ENCODE results near the gene CPNE6. TPM values are rescaled to one million over a fixed set of nuclear protein-coding genes. Genes with fewer than 3 reads are reported as not detected.
A peak's percentile ranks its signal among the peaks of the same experiment; 100 is the strongest.

Gene CPNE6
- total RNA-seq, 2 experiments from 2014 or later: not detected

DNA sequence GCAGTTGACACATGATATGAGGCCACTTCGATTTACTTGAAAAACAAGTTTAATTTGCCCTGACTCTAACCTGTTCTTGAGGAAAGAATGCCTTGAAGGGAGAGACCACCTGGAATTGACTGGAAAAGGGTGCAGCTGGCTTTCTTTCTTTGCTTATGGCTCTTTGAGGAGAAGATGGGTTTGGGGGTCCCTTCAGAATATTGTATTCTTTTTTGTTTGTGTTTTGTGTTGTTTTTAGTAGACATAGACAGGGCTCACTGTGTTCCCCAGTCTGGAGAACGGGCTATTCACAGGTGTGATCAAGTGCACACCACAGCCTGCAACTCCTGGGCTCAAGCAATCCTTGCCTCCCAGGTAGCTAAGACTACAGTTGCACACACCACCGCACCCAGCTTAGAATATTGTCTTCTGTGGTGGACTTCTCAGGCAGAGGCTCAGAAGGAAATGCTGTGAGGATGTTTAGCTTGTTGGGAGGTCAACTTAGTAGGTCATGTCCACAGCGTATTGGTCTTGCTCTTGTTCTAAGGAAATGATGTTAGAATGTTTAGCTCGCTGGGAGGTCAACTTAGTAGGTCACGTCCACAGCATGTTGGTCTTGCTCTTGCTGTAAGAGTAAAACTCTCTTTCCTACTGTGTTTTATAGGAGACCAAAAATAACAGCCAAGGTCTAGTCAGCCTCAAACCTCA, 44.9 kb downstream of the CPNE6 start:
- Mint-ChIP-seq H3K9me3 (no peaks in the 10 kb centered on the region), H3K36me3 (ENCODE audit: low read depth) (peaks cover 52% of the 10 kb centered on the region), H3K27me3 (no peaks in the 10 kb centered on the region), H3K27ac (peak overlapping the region; percentile 100), H3K4me3 (peak overlapping the region; percentile 98), H3K4me1 (peaks cover 33% of the 10 kb centered on the region)
- ChIA-PET POLR2A (interaction anchor here (1.2 to 12.4 kb wide), 8 partner anchors 10 to 314 kb away, joined by 6 to 448 read pairs (median 30); partner anchors contain the start of genes CBLN3, CHMP4A, EMC9 and FITM1), CTCF (interaction anchor here (0.6 to 4.5 kb wide), 8 partner anchors 22 to 1351 kb away, joined by 3 to 39 read pairs (median 11); partner anchors contain the start of genes CIDEB, IRF9 and PCK2)
- DNase-seq: no peak

DNA sequence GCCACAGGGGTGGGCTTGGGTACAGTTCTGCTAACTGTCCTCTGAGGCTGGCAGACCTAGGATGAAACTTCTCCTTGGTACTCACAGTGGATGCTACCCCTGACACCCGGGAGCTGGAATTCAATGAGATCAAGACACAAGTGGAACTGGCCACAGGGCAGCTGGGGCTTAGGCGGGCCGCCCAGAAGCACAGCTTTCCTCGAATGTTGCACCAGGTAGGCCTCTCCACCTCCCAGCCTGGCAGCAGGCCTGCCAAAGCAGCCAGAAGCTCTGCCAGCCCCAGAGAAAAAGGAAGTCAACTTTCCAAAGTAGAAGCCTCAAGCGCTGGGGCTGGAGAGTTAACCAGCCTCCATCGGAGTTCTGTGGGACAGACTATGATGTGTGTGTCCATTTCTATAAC, 45.8 kb downstream of the CPNE6 start:
- H3K9me3 Mint-ChIP-seq: no peaks in the 10 kb centered on the region
- H3K4me3 Mint-ChIP-seq: no peak overlapping the region
- ChIA-PET POLR2A (interaction anchor here (1.4 to 12.4 kb wide), 6 partner anchors 10 to 44 kb away, joined by 3 to 448 read pairs (median 68); partner anchors contain the start of genes EMC9, FITM1, IRF9 and PCK2), CTCF (interaction anchor here (1.3 to 4.5 kb wide), 3 partner anchors 27 to 216 kb away, joined by 4 to 35 read pairs (median 5); partner anchors contain the start of gene IRF9)
- DNase-seq: no peak
- H3K27ac Mint-ChIP-seq: no peak overlapping the region
- peaks cover 33% of the 10 kb centered on the region for H3K4me1 Mint-ChIP-seq
- no peaks in the 10 kb centered on the region for H3K27me3 Mint-ChIP-seq
- peaks cover 57% of the 10 kb centered on the region for H3K36me3 Mint-ChIP-seq (ENCODE audit: low read depth)

- H3K9me3 Mint-ChIP-seq: no peaks in the 10 kb centered on the region
- POLR2A ChIA-PET: interaction anchor here (12.4 kb wide), 1 partner anchor 19 kb away, joined by 448 read pairs; the partner anchor contains the start of genes EMC9, FITM1, PSME1 and PSME2
- peaks cover 33% of the 10 kb centered on the region for H3K4me1 Mint-ChIP-seq
- peaks cover 76% of the 10 kb centered on the region for H3K36me3 Mint-ChIP-seq (ENCODE audit: low read depth)
- H3K27me3 Mint-ChIP-seq: no peaks in the 10 kb centered on the region
- no peak overlapping the region for H3K27ac Mint-ChIP-seq
- no peak overlapping the region for H3K4me3 Mint-ChIP-seq
- CTCF ChIA-PET: interaction anchor here (1.2 to 2.0 kb wide), 2 partner anchors 24 to 62 kb away, joined by 3 to 4 read pairs; no protein-coding TSS in a partner anchor
- DNase-seq: no peak
These were observed 48.3 kb downstream of the CPNE6 start for GRCh38 chr14:24119691-24120090.

DNA sequence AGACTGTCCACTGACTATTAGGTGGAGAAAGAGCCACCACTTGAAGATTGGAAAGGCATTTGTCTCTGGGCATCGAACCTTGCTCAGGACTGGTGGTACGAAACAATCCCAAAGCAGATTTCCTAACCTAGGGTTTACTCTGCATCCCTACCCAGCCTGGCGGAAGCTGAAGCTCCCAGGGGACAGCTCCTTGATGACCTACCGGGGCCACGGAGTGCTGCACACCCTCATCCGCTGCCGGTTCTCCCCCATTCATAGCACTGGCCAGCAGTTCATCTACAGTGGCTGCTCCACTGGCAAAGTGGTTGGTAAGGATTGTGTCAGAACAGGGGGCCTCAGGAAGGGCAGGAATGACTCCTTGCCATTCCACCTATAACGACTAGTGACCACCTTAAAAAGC, 49.8 kb downstream of the CPNE6 start:
- Mint-ChIP-seq H3K27ac (no peak overlapping the region), H3K27me3 (no peaks in the 10 kb centered on the region), H3K9me3 (no peaks in the 10 kb centered on the region), H3K4me1 (peaks cover 20% of the 10 kb centered on the region), H3K4me3 (no peak overlapping the region), H3K36me3 (ENCODE audit: low read depth) (peaks cover 71% of the 10 kb centered on the region)
- DNase-seq: no peak
- POLR2A ChIA-PET: interaction anchor here (1.2 to 12.4 kb wide), 2 partner anchors 18 to 40 kb away, joined by 3 to 448 read pairs; partner anchors contain the start of genes EMC9, FITM1, IRF9 and PSME1
- CTCF ChIA-PET: no interaction called here

DNA sequence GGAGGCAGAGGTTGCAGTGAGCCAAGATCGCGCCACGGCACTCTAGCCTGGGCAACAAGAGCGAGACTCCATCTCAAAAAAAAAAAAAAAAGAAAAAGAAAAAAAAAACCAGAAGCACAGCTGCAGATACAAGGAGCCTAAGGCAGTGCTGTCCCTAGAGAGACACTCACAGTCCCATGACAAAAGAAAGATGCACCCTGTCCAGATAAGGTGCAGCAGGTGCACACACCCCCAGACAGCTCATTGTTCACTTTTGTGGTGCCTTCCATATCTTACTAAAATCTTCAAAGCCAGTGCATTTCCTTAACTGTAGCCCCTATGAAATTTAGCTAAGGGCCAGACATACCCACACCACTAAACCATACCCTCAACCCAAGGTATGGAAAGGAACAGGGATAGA, 51.1 kb downstream of the CPNE6 start:
- peaks cover 61% of the 10 kb centered on the region for H3K36me3 Mint-ChIP-seq (ENCODE audit: low read depth)
- peaks cover 10% of the 10 kb centered on the region for H3K4me1 Mint-ChIP-seq
- POLR2A ChIA-PET: interaction anchor here (1.2 to 12.4 kb wide), 3 partner anchors 8 to 39 kb away, joined by 3 to 448 read pairs (median 44); partner anchors contain the start of genes DCAF11, EMC9, FITM1 and IRF9
- DNase-seq: no peak
- no peaks in the 10 kb centered on the region for H3K9me3 Mint-ChIP-seq
- no peak overlapping the region for H3K27ac Mint-ChIP-seq
- no peak overlapping the region for H3K4me3 Mint-ChIP-seq
- CTCF ChIA-PET: interaction anchor here (1.2 kb wide), 1 partner anchor 39 kb away, joined by 4 read pairs; the partner anchor contains the start of gene IRF9
- no peaks in the 10 kb centered on the region for H3K27me3 Mint-ChIP-seq

GRCh38 chr14:24122898-24123297, 51.5 kb downstream of the CPNE6 start:
- H3K36me3 Mint-ChIP-seq (ENCODE audit: low read depth): peaks cover 56% of the 10 kb centered on the region
- H3K4me3 Mint-ChIP-seq: no peak overlapping the region
- peaks cover 5% of the 10 kb centered on the region for H3K4me1 Mint-ChIP-seq
- no peak for DNase-seq
- ChIA-PET POLR2A (interaction anchor here (6.2 to 12.4 kb wide), 2 partner anchors 8 to 16 kb away, joined by 44 to 448 read pairs; partner anchors contain the start of genes DCAF11, EMC9, FITM1 and NRL), CTCF (interaction anchor here (1.2 kb wide), 1 partner anchor 38 kb away, joined by 4 read pairs; the partner anchor contains the start of gene IRF9)
- H3K9me3 Mint-ChIP-seq: no peaks in the 10 kb centered on the region
- no peak overlapping the region for H3K27ac Mint-ChIP-seq
- no peaks in the 10 kb centered on the region for H3K27me3 Mint-ChIP-seq

GRCh38 chr14:24123424-24124417, 52.4 kb downstream of the CPNE6 start:
- Mint-ChIP-seq H3K36me3 (ENCODE audit: low read depth) (peaks cover 48% of the 10 kb centered on the region), H3K27ac (no peak overlapping the region), H3K9me3 (no peaks in the 10 kb centered on the region), H3K4me1 (no peaks in the 10 kb centered on the region), H3K27me3 (no peaks in the 10 kb centered on the region), H3K4me3 (no peak overlapping the region)
- POLR2A ChIA-PET: interaction anchor here (4.7 to 12.4 kb wide), 3 partner anchors 9 to 37 kb away, joined by 15 to 448 read pairs (median 44); partner anchors contain the start of genes DCAF11, EMC9, FITM1 and IRF9
- no peak for DNase-seq
- CTCF ChIA-PET: interaction anchor here (1.1 to 1.5 kb wide), 3 partner anchors 9 to 15 kb away, joined by 3 to 5 read pairs (median 4); partner anchors contain the start of genes DCAF11, NRL and PSME1

GRCh38 chr14:24126939-24127338, 55.6 kb downstream of the CPNE6 start:
- Mint-ChIP-seq H3K9me3 (no peaks in the 10 kb centered on the region), H3K27ac (no peak overlapping the region), H3K4me1 (peaks cover 2% of the 10 kb centered on the region), H3K4me3 (no peak overlapping the region), H3K36me3 (ENCODE audit: low read depth) (peaks cover 23% of the 10 kb centered on the region), H3K27me3 (no peaks in the 10 kb centered on the region)
- ChIA-PET POLR2A (interaction anchor here (1.2 to 6.2 kb wide), 6 partner anchors 9 to 34 kb away, joined by 3 to 44 read pairs (median 14); partner anchors contain the start of genes DCAF11, EMC9, IRF9 and NRL), CTCF (interaction anchor here (0.7 to 1.9 kb wide), 5 partner anchors 9 to 145 kb away, joined by 3 to 6 read pairs (median 5); partner anchors contain the start of genes DCAF11, NRL and PSME1)
- no peak for DNase-seq

- no peak overlapping the region for H3K4me3 Mint-ChIP-seq
- H3K4me1 Mint-ChIP-seq: peaks cover 7% of the 10 kb centered on the region
- ChIA-PET POLR2A (interaction anchor here (2.5 to 6.2 kb wide), 4 partner anchors 10 to 34 kb away, joined by 14 to 44 read pairs (median 15); partner anchors contain the start of genes DCAF11, EMC9, IRF9 and NRL), CTCF (interaction anchor here (0.9 to 1.9 kb wide), 2 partner anchors 8 to 12 kb away, joined by 3 to 5 read pairs; partner anchors contain the start of gene PSME1)
- H3K36me3 Mint-ChIP-seq (ENCODE audit: low read depth): peaks cover 23% of the 10 kb centered on the region
- no peaks in the 10 kb centered on the region for H3K9me3 Mint-ChIP-seq
- DNase-seq: no peak
- no peaks in the 10 kb centered on the region for H3K27me3 Mint-ChIP-seq
- H3K27ac Mint-ChIP-seq: no peak overlapping the region
These were observed 56.3 kb downstream of the CPNE6 start for GRCh38 chr14:24127673-24128072.
